OCI-LY7 (cell line): ENCODE data around the gene STYK1.
"Not testable (repeated sequence)": the region's sequence is repeated elsewhere in the genome, so short reads cannot be mapped to it uniquely, and the experiment has no call there.

ENCODE experiments used
- EZH2phosphoT487 ChIP-seq: fragments of 200-600 bp; sonication (generic); IDR thresholded peaks from 2 replicates; pipeline ENCODE4 v1.6.1; 2018; ENCODE audit warnings: low read depth, borderline replicate concordance, mild to moderate bottlenecking, mixed run types, antibody characterized with exemption, low read length, moderate library complexity, mixed read lengths
- TF ChIP-seq, protein P1 (sequence below): fragments of 200-600 bp; sonication (generic); conservative IDR thresholded peaks from 2 replicates; pipeline ENCODE4 v1.5.1; 2014; ENCODE audit warnings: mild to moderate bottlenecking, antibody characterized with exemption, low read length, moderate library complexity, mixed read lengths

DNA sequence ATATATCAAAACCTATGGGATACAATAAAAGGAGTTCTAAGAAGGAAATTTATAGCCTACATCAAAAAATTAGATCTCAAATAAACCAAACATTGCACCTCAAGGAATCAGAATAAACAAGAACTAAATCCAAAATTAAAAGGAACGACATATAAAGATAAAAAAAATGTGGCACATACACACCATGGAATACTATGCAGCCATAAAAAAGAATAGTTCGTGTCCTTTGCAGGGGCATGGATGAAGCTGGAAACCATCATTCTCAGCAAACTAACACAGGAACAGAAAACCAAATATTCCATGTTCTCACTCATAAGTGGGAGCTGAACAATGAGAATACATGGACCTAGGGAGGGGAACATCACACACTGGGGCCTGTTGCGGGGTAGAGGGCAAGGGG is 91.7 kb downstream of the STYK1 start:
- TF ChIP-seq, protein P1, sequence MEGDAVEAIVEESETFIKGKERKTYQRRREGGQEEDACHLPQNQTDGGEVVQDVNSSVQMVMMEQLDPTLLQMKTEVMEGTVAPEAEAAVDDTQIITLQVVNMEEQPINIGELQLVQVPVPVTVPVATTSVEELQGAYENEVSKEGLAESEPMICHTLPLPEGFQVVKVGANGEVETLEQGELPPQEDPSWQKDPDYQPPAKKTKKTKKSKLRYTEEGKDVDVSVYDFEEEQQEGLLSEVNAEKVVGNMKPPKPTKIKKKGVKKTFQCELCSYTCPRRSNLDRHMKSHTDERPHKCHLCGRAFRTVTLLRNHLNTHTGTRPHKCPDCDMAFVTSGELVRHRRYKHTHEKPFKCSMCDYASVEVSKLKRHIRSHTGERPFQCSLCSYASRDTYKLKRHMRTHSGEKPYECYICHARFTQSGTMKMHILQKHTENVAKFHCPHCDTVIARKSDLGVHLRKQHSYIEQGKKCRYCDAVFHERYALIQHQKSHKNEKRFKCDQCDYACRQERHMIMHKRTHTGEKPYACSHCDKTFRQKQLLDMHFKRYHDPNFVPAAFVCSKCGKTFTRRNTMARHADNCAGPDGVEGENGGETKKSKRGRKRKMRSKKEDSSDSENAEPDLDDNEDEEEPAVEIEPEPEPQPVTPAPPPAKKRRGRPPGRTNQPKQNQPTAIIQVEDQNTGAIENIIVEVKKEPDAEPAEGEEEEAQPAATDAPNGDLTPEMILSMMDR: not testable (repeated sequence)
- TF ChIP-seq EZH2phosphoT487: not testable (repeated sequence)
